Ishikawa (cell line): ENCODE data around the gene PANX3.

Experiments
- CEBPB ChIP-seq: IDR thresholded peaks from 2 replicates; pipeline ENCODE4 v1.6.1; 2012
- CREB1 ChIP-seq: IDR thresholded peaks from 2 replicates; pipeline ENCODE4 v1.6.1; 2012; ENCODE audit warnings: low read depth
- EGR1 ChIP-seq: IDR thresholded peaks from 2 replicates; pipeline ENCODE4 v1.6.1; 2012
- EP300 ChIP-seq: IDR thresholded peaks from 2 replicates; pipeline ENCODE4 v1.6.1; 2012; ENCODE audit warnings: borderline replicate concordance
- NFIC ChIP-seq: IDR thresholded peaks from 2 replicates; pipeline ENCODE4 v1.6.1; 2012
- RAD21 ChIP-seq: IDR thresholded peaks from 2 replicates; pipeline ENCODE4 v1.6.1; 2012; ENCODE audit warnings: low read depth
- REST ChIP-seq: IDR thresholded peaks from 2 replicates; pipeline ENCODE4 v1.6.1; 2012; ENCODE audit warnings: low read depth, mild to moderate bottlenecking
- TAF1 ChIP-seq: IDR thresholded peaks from 2 replicates; pipeline ENCODE4 v1.6.1; 2012; ENCODE audit warnings: low read depth, mild to moderate bottlenecking
- TEAD4 ChIP-seq: IDR thresholded peaks from 2 replicates; pipeline ENCODE4 v1.6.1; 2012
- USF1 ChIP-seq: IDR thresholded peaks from 2 replicates; pipeline ENCODE4 v1.6.1; 2012
- YY1 ChIP-seq: IDR thresholded peaks from 2 replicates; pipeline ENCODE4 v1.6.1; 2012; ENCODE audit warnings: low read depth

- TF ChIP-seq EP300, result no peak
- no peak for TF ChIP-seq YY1
- no peak for TF ChIP-seq CEBPB
- TF ChIP-seq REST, result no peak
- TF ChIP-seq TAF1, result no peak
- no peak for TF ChIP-seq CREB1
- no peak for TF ChIP-seq USF1
- TF ChIP-seq NFIC, result no peak
- TF ChIP-seq EGR1, result no peak
- no peak for TF ChIP-seq TEAD4
- no peak for TF ChIP-seq RAD21
Observed at GRCh38 chr11:124570160-124570559, 41.1 kb upstream of the PANX3 start.
